Embryonic facial prominence (tissue), 1 donor: Measurements from ENCODE around the gene OPA1.

Source experiments
- DNase-seq: peaks from one replicate; pipeline ENCODE4 v3.0.0-alpha.2; 2016; ENCODE audit errors: extremely low spot score

The OPA1 gene

DNA sequence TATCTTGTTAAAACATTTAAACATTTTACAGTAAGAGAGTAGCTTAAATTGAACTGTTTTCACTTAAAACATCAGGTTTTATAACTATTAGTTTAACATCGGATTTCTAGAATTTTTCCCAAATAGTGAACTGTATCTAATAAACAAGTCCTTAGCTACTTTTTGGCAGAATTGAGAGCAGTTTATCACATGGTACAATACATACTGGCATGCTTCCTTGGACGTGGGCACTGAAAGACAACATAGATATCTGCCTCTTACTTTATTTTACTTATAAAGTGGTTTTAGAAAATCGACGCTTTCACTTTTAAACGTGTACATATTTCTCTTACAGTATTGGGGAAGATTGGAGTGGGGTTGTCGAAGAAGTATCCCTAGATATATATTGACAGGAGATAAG lies 52.8 kb downstream of the OPA1 start:
- no peak for DNase-seq

DNA sequence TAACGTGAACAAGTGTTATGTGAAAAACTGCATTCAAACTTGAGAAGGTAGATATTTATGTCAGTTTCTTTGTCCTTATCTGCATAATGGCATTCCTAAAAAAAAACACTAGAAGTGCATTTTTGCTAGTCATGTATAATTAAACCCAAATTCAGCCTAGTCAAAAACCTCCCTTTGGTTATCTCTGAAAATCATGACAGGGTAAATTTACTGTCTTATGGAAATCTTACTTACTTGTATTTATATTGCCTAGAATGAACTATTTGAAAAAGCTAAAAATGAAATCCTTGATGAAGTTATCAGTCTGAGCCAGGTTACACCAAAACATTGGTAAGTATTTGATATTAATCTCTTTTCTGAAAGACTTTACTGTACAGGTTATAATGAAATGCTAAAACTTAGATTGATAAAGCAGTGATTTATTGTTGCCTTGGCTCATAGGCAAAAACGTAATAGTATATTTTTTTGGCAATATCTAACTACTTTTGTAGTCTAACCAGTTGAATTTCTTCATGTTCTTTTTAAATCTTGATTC lies 55.6 kb downstream of the OPA1 start:
- DNase-seq, result no peak

DNA sequence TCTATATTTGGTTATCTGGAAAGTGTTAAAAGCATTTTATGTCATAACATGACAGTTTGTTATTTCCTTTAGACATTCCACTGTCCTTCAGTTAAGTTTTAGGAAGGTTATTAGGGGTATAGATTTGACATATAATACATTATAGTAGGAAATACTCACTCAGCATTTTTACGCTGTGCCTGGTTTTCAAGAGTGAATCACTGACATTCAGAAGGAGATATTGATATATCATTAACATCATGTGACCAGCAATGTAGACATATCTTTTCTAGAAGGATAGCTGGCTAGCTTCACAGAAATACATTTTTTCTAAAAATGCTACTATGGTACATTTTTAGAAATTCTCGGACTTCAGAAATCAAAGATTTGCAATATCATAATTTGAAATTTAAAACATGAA lies 57.6 kb downstream of the OPA1 start:
- no peak for DNase-seq

DNA sequence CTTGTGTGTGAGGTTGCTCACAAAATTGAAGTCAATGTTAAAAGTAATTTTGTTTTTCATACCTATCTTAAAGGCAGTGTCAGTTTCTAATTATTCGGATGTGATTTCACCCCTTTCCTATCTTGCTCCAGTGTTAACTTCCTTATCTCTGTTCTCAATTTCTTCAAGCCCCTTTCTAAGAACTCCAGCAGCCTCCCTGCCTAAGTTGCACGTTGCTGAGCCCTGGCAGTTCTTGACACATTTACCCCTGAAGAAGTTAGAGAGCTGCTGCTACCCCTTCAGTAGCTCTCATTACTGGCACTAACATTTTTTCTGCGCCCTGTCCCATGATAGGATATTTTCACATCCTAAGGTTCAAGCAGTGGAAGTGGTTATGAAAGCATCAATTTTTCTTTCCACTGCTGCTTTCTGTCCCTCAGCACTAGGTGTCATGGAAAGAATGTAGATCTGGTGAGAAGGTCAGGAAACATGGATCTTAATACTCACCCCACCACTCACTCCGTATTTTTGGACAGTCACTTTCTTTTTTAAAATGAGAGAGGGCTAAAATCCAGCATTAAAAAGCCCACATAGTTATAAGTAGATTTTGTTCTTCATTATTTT lies 62.9 kb downstream of the OPA1 start:
- no peak for DNase-seq

DNA sequence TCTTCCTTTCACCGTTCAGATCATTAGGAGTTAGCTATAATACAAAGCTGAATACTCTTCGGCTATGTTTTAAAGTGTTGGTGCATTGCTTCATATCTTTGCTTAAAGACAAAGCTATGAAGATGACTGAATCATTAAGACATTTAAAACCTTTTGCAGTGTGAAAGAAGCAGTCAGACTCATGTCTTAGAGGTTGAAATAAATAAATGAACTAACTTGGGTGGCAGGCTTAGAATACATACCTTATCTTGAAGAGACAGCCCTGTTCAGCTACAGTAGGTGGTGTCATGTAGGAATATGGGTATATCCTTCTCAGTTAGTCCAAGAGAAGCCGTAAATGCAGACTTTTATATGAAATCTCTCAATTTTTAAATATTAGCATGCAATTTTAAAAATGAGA lies 63.4 kb downstream of the OPA1 start:
- DNase-seq, result no peak

DNA sequence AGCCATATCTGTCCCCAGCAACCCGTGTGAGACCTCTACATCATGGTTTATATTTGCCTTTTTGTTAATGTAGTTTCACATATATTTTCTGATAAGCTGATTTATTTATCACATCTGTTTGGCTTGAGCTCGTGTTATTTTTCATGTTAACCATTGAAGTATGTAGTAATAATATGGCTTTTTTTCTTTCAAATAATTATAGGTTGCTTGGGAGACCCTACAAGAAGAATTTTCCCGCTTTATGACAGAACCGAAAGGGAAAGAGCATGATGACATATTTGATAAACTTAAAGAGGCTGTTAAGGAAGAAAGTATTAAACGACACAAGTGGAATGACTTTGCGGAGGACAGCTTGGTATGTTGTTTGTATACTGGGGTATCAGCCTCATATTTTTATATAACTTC lies 63.9 kb downstream of the OPA1 start:
- DNase-seq, result no peak

DNA sequence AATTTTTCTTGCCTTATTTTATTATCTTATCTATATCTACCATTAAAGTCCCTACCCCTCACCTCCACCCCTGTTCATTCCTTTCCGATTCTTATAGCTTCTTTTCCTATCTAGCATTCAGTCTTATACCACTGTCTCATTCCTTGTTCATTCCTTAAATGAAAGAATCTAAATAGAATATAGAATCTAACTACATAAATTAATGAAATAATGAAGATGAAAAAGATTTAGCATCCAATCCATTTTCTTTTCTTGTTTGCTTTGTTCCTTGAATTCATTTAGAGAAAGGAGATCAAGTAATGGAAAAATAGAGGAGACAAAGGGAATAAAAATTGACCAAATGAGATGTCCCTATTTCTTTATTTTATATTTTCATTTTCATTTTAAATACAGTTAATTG lies 67.2 kb downstream of the OPA1 start:
- no peak for DNase-seq

DNA sequence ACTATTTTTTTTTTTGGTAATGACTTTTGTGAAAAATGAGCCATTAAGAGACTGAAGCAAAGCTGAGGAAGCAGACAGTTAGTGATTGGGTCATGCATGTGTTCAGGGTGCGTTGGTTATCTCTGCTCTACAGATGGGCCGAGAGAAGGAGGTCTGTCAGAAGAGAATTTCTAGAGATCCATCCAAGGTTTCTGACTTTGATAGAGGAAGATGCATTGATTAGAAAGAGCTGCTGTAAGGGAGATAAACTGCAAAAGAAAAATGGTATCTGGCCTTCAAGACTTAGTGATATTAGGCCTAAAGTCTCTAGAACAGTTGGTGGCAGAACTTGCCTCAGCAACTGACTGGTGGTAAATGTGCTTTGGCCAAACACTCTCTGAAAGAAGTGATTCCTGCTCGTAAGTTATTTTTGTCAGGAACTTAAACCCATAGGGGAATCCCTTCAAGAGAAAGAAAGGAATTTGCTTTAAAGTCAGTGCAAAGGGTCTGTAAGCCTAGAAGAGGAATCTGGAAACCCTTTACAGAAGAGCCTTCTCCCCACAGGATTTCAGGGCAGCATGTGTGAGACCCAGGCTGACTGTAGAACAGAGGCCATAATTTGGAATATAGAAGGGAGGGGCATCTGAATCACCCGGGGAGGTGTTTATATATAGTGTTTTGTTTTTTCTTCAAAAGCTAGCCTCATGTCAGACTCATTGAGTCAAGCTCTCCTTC lies 67.8 kb downstream of the OPA1 start:
- no peak for DNase-seq

DNA sequence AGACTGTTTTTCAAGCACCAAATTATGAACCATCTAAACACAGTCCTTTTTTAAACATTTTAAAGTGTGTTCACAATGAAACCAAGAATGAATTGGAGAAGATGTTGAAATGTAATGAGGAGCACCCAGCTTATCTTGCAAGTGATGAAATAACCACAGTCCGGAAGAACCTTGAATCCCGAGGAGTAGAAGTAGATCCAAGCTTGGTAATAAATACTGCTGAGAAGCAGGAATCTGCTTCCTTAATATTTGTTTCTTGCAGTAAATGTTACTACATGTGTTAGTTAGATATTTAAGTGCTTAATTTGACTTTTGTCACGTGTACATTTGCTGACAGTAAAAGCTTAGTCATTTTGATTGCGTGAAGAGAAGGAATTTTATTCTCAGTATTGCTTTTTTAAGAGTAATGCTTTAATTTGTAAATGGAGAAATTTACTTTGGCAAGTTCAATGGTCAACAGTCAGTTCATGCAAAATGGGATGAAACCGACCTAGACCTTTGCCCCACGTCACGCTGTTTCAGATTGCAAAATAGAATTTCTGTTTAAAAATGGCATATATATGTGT lies 69.8 kb downstream of the OPA1 start:
- DNase-seq, result no peak

DNA sequence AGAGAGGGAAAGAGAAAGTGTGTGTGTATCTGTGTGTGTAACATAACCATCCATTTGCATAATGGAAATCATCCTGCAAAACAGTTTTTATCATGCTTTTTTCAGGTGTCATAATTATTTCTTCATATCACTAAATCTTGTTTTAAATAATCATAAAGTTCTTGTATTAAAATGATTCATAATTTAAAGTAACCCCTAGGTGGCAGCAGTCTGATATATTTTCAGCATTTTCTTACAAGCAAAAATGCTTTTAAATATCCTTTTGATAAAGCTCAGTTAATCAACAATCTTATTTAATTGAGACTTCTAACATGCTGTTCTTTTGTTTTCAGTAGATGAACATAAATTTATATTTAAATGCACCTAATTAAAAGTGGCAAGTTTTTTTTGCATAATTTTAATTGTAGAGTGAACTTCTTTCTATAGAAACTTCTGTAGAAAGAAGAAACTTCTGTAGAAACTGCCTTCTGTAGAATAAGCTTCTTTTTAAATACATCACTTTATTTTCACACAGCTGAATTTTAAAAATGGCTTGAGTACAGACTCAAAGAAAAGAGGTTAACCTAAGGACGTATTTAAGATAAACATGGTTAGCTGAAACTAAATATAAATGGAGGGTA lies 72.5 kb downstream of the OPA1 start:
- DNase-seq, result peak; percentile 40

DNA sequence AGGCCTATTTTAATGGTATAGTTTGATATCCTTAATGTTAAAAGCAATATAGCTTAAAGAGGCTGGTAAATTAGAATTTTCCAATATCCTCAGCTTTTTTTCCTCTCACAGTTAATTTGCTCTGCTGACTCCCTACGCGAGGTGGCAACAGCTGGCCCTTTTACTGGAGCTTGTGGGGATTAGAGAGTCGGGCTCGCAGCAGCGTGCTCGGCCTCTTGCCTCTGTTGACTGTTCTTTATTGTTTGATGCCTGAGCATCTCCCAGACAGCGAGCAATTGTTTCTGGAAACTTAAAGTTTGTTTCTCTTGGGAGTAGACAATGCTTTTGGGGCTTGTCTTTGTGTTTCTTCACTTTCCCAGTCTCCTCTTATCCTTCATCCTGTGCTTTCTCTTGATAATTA lies 80.8 kb downstream of the OPA1 start:
- DNase-seq, result no peak

DNA sequence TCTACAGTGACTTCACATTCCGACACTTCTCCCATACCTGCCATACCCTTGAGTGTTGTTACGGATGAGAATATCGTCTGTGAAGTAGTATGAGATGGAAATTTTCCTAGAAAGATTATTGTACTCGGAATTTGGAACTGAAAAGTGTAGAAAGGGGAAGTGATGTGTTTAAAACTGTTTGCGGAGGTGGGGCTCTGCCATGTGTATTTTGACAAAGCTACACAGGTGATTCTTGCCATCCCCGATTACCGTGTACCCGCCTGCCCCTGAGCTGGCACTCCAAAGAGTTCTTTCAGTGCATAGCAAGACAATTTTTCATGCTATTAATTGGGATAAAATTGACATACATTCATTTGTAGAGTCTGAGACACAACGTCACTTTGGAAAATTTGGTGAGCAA lies 81.7 kb downstream of the OPA1 start:
- no peak for DNase-seq

DNA sequence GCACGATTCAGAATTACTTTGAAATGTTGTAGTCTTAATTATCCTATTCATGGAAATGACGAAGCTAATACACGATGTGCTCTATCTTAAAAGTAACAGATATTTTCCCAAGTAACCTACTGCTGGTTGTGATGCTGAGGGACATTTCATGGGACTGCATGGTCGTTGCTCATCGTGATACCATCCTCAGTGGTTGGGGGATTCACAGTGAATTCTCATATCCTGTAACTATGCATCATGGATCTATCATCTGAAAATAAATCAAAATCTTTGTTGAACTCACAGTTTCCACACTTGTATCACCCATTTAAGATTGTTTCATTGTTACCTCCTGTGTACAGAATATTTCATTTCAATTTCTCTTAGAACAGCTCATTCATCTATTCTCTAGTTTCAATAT lies 84.7 kb downstream of the OPA1 start:
- DNase-seq, result no peak

DNA sequence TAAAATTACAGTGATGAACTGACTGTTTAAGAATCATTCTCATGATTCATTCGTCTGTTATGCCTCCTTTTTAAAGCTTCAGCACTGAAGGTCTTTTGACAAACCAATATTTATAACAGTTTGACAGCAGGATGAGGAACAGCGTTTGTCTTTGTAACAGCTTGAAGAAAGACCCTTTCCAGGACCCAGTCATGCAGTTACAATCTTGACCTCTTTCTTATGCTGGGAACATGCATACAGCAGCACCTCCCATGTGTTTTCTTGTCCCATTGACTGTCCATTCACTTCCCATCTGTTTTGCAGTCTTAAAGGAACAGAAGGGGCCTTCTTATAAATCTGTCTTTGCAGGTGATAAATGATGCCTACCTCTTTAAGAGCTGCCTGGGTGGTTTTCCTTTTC lies 87.2 kb downstream of the OPA1 start:
- no peak for DNase-seq

DNA sequence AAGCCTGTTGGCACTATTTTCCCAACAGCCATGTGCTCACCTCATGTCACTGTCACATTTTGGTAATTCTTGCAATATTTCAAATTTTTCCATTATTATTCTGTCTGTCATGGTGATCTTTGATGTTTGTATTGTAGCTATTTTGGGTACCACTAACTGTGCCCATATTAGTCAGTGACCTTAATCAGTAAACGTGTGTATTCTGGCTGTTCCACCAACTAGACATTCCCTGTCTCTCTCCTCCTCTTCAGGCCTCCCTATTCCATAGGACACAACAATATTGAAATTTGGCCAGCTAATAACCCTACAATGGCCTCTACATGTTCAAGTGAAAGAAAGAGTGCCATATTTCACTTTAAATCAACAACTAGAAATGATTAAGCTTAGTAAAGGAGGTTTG lies 88.6 kb downstream of the OPA1 start:
- no peak for DNase-seq

DNA sequence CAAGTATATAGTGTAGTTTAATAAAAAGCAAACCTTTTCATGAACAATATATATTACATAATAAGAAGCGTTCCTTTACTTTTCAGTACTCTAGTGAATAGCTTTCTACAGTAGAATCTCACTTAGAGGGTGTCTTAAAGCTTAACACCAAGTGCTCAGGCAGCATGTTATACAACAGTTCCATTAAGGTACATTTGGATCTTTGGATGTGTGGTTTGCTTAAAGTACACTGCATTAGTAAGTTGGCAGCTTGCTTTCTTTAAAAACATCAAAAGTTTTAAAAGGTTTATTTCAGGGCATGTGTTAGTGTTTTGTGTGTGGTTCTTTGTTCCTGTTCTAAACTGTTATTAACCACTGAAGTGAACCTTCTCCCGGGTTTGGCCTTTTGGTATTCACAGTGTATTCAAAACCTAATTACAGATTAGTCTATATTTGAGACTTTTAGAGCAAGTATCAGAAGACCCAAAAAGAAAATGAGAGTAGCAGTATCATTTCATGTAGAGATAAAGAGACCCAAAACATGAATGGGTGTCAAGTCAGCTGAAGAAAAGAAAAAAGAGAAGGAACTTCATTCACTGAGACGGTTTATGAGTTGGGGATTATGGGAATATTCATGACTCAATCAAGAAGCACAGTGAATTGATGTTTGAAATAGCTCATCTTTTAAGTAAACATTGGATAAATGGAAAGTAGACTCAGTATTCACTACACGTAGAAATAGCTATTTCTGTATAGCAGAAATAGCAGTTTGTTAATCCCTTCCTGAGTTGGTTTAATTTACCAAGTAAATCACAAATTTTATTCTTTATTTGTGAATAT lies 93.9 kb downstream of the OPA1 start:
- DNase-seq, result no peak

DNA sequence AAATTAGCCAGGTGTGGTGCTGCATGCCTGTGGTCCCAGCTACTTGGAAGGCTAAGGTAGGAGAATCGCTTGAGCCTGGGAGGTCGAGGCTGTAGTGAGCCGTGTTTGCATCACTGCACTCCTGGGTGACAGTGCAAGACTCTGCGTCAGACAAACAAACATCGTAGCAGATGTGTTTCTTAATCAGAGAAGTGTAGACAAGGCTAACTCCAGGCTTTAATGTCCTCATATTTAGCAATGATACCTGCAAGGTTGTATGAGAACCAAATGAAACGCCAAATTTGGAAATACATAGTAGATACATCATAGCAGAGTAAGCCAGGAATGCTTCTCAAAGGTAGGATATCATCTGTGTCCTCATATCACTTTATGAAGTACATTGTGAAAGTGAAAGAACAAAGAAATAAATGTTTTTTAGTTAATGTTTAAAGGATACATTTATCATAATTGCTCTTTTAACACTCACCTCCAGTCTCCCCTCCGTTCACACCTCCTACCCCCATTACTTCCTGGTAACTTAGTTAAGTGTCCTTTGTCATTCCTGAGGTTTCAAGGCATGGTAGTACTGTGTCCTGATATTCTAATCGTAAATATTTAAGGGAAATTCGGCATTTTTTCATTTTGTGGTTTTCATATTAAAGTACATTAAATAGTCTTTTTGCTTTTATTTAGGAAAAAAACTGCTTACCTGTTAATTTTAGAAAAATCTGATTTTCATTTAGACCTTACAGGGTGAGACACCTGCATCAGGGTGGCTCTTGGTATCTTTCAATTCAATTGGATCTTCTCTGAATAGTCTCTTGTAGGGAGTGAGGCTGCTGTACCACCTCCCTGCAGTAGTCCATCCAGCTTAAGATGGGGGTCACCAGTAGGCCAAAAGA lies 96.1 kb downstream of the OPA1 start:
- no peak for DNase-seq

DNA sequence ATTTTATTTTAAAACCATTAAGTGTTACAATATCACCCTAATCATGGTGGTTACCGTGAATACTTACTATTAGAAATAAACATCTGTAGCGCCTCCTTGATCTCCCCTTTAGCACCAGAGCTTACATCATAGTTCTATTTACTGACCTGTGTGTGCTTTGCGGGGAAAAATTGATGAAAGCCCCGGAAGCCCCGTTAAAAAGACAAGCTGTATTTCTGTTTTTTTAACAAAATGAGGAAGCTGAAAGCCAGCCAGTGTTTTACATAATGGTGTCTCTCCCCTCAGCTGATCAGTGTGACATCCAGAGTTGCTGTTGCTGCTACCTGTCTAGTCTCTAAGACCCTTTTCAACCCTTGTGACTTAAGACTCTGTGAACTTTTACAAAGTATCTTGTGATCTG lies 100.8 kb downstream of the OPA1 start:
- no peak for DNase-seq

DNA sequence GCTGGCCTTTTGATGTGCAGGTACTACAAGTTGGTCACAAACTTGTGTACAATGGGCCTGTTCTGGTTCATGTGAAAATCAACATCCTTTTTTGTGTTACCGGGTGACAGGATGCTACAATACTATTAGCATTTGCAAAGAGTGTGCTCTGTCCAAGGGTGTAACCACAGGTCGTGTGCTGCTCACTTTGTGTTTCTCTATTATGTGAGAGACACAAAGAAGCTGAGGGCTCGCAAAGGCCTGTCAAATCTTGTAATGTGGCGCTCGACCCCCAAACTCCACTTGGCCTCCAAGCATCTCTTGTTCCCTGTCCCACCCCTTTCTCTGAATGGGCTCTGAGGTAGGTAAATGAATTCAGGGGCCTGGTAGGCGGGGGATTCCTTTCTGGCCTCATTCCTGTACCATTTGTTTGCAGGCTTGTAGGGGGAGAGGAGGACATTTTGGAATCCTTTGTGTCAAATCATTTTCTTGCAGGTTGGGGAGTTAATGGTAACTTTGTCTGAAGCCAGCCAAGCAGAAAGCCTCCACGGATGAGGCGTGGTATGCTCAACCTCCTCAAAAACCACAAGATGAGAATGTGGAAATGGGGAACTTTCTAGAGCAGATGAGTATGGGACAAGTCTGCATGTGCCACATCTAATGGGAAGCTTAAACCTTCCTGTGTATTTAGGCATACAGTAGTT lies 109.1 kb downstream of the OPA1 start:
- DNase-seq, result no peak

DNA sequence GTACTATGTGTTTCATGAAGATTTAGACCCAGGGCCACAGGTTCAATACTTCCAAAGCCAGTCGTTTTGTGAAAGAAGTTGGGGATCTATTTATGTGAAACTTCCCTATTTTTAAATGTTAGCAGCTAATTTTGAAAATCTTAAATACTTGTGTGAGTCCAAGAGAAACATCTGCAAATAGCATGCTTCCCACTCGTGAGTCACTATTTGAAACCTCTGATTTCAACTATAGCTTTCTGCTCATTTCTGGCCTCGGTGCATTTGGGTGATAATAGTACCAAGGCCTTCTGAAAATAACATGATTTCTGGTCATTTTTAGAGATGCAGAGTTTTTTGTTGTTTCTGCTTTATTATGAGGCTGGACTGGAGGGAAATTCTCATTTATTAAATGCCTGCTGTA lies 110.0 kb downstream of the OPA1 start:
- DNase-seq, result no peak
